Lung (tissue), 12 donors: ENCODE results near the gene BCKDHB. TPM values are rescaled to one million over a fixed set of nuclear protein-coding genes. Genes with fewer than 3 reads are reported as not detected.

Source experiments
- ATAC-seq: fragments of 200-7000 bp; cut with Tn5 transposase; one replicate; pipeline ENCODE4 v1.9.1; 2020; ENCODE audit warnings: moderate number of reproducible peaks; ENCODE audit not compliant: insufficient read depth, low FRiP score
- DNase-seq, 3 donors: peaks; one replicate each; pipeline ENCODE4 v3.0.0-alpha.2; 2013 to 2017
- H3K27ac ChIP-seq, 2 donors: one replicate each; pipeline ENCODE4 v1.5.1; 2013; ENCODE audit warnings: mild to moderate bottlenecking in 2 of 2, moderate library complexity in 2 of 2, control low read depth in 1 of 2, inconsistent platforms in 1 of 2, low read depth in 1 of 2, low read length in 1 of 2
- H3K27me3 ChIP-seq, 3 donors: one replicate each; pipeline ENCODE4 v1.5.1; 2013; ENCODE audit warnings: low read length in 2 of 3; ENCODE audit not compliant: control insufficient read depth in 3 of 3, insufficient read depth in 3 of 3
- H3K36me3 ChIP-seq, 4 donors: one replicate each; pipeline ENCODE4 v1.5.1; 2013; ENCODE audit warnings: low read length in 4 of 4, mild to moderate bottlenecking in 1 of 4, moderate library complexity in 1 of 4; ENCODE audit not compliant: control insufficient read depth in 4 of 4, insufficient read depth in 4 of 4
- H3K4me1 ChIP-seq, 5 donors: one replicate each; pipeline ENCODE4 v1.5.1; 2013; ENCODE audit warnings: low read length in 5 of 5, mild to moderate bottlenecking in 2 of 5, moderate library complexity in 1 of 5; ENCODE audit not compliant: control insufficient read depth in 5 of 5, insufficient read depth in 5 of 5
- H3K4me3 ChIP-seq: one replicate; pipeline ENCODE4 v1.5.1; 2013; ENCODE audit warnings: mild to moderate bottlenecking, control low read depth, moderate library complexity
- H3K9ac ChIP-seq, 2 donors: one replicate each; pipeline ENCODE4 v1.5.1; 2013; ENCODE audit warnings: low read length in 2 of 2, control low read depth in 1 of 2; ENCODE audit not compliant: insufficient read depth in 1 of 2
- H3K9me3 ChIP-seq, 4 donors: one replicate each; pipeline ENCODE4 v1.5.1; 2013; ENCODE audit warnings: low read length in 3 of 4, mild to moderate bottlenecking in 1 of 4, moderate library complexity in 1 of 4; ENCODE audit not compliant: control insufficient read depth in 4 of 4, insufficient read depth in 3 of 4
- whole genome bisulfite sequencing, 2 donors: extraction: QIAGEN DNeasy Blood & Tissue Kit; methylation state at CpG; one replicate each; pipeline ENCODE4 v1.1.7; 2013; 5-methylcytosine and 5-hydroxymethylcytosine counted together
- polyA plus RNA-seq, 2 donors: library from polyadenylated mRNA; stranded (reverse); fragments of 200-250 nt; gene quantifications; one replicate each; pipeline ENCODE4 v1.2.1, GENCODE V29; 2013
- total RNA-seq, 2 donors: library from RNA; depleted of rRNA in 1 of 2; stranded (reverse); fragments of >200 nt in 1 of 2; gene quantifications; one replicate each; pipeline ENCODE4 v1.2.1, GENCODE V29; 2014 to 2021
- TF ChIP-seq, protein P1 (sequence below): IDR thresholded peaks from 2 replicates; pipeline ENCODE4 v1.5.1; 2012; ENCODE audit warnings: mild to moderate bottlenecking; ENCODE audit errors: control extremely low read depth, extremely low read depth
- donor health status: control.
- donor health status: control.
- donor health status: Bipolar disorder and iron deficiency.
- donor health status: healthy.
- donor health status: DM: yes; HTN: yes; CAD: no.

BCKDHB gene
- total and polyA plus RNA-seq, 4 donors: 6.9 to 27.7 (median 15.7) TPM

DNA sequence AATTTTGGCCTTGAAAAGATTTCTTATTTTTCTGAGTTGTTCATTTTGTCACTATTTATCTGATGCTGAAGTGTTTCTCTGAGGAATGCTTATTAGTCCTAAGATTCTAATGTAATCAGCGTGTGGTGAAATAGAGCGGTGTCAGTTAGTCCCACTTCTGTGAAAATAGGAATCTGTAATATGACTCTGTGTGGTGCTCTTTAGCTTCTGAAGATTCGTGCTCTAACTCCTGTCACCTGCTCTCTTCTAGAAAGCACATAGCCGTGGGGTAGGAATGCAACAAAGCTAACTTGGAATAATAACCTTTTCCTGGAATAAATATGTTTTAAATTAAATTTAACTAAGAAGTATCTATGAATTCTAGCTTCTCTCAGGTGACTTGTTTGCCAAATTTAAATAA is 90.4 kb downstream of the BCKDHB start:
- DNase-seq (no peak), ATAC-seq (no peak)
- H3K9me3 ChIP-seq: no peaks in the 10 kb centered on the region
- no peaks in the 10 kb centered on the region for H3K27me3 ChIP-seq
- no peak overlapping the region for H3K27ac ChIP-seq
- no peak overlapping the region for H3K4me3 ChIP-seq
- no peak overlapping the region for H3K9ac ChIP-seq
- WGBS, 2 donors: 72 to 78% methylated on average over 4 of the region's 4 CpGs
- peaks cover 0 to 5% (median 0%) of the 10 kb centered on the region in 5 donors for H3K4me1 ChIP-seq
- TF ChIP-seq, protein P1, sequence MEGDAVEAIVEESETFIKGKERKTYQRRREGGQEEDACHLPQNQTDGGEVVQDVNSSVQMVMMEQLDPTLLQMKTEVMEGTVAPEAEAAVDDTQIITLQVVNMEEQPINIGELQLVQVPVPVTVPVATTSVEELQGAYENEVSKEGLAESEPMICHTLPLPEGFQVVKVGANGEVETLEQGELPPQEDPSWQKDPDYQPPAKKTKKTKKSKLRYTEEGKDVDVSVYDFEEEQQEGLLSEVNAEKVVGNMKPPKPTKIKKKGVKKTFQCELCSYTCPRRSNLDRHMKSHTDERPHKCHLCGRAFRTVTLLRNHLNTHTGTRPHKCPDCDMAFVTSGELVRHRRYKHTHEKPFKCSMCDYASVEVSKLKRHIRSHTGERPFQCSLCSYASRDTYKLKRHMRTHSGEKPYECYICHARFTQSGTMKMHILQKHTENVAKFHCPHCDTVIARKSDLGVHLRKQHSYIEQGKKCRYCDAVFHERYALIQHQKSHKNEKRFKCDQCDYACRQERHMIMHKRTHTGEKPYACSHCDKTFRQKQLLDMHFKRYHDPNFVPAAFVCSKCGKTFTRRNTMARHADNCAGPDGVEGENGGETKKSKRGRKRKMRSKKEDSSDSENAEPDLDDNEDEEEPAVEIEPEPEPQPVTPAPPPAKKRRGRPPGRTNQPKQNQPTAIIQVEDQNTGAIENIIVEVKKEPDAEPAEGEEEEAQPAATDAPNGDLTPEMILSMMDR: no peak
- H3K36me3 ChIP-seq: peaks cover 0 to 2% (median 0%) of the 10 kb centered on the region in 4 donors

DNA sequence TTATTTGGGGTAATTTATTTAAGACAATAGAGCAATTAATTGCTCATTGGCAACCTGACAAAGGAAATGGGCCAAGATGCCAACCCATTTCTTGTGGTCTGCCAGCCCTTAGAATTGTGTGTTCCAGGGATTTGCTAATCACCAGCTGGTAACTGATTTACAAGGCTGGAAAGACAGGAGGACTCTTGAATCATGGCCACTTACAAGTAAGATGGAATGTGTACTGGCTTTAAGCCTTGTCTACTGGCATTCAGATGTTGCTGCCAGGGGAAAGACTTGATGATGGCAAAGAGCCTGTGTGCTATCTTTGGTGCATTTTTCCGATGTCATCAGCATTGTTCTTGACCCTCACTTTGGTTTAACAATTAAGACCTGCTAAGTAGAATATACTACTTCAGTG is 91.0 kb downstream of the BCKDHB start:
- Histone ChIP-seq H3K27ac (peak overlapping the region in 1 of 2 donors; percentile 17), H3K4me3 (no peak overlapping the region), H3K9ac (no peak overlapping the region), H3K9me3 (no peaks in the 10 kb centered on the region), H3K27me3 (no peaks in the 10 kb centered on the region), H3K36me3 (peaks cover 0 to 2% (median 0%) of the 10 kb centered on the region in 4 donors), H3K4me1 (peaks cover 0 to 5% (median 0%) of the 10 kb centered on the region in 5 donors)
- WGBS, 2 donors: 68 to 81% methylated on average over 1 of the region's 1 CpG
- ATAC-seq: peak; percentile 62
- TF ChIP-seq, protein P1: no peak
- DNase-seq: peak; percentile 12 to 42 (median 21)

DNA sequence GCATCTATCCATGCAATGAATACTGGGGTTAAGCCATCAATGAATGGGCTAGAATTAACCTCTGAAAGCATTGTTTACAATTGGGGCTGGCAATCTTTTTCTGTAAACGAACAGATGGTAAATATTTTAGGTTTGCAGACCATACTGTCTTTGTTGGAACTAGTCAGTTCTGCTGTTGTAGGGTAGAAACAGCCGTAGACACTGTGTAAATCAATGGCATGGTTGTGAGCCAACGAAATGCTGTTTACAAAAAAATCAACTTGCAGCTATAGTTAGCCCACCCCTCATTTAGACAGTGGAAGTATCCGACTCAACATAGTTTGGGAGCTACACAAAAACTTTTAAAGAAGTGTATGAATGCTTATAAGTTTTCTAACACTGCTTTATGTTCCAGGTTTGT is 91.5 kb downstream of the BCKDHB start:
- no peak overlapping the region for H3K27ac ChIP-seq
- no peak overlapping the region for H3K4me3 ChIP-seq
- TF ChIP-seq, protein P1: no peak
- 80 to 86% methylated on average over 4 of the region's 4 CpGs for WGBS, 2 donors
- DNase-seq (peak in 2 of 3 donors; percentile 22 to 35), ATAC-seq (no peak)
- no peak overlapping the region for H3K9ac ChIP-seq
- H3K4me1 ChIP-seq: peaks cover 0 to 5% (median 0%) of the 10 kb centered on the region in 5 donors
- no peaks in the 10 kb centered on the region for H3K9me3 ChIP-seq
- H3K36me3 ChIP-seq: peaks cover 0 to 2% (median 0%) of the 10 kb centered on the region in 4 donors
- no peaks in the 10 kb centered on the region for H3K27me3 ChIP-seq

DNA sequence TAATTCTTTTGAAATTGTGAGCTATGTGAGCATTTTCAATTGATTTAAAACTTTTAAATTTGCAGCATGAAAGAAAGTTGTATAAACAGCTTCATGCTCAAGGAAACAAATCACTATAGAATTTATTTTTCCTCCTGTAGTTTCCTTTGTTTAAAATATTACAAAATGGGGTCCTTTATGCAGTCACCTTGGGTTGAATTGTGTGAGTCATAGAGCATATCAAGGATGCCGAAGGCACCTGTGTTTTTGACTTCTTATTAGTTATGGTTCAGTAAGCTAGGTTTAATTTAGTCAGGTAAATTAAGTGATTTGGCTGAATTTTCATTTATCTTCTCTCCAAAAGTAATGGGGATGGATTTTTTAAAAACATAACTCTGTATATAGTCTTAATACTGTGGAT is 96.8 kb downstream of the BCKDHB start:
- Histone ChIP-seq H3K27me3 (no peaks in the 10 kb centered on the region), H3K36me3 (peaks cover 0 to 2% (median 0%) of the 10 kb centered on the region in 4 donors), H3K4me3 (no peak overlapping the region), H3K9ac (no peak overlapping the region), H3K4me1 (peaks cover 0 to 4% (median 0%) of the 10 kb centered on the region in 5 donors), H3K27ac (no peak overlapping the region), H3K9me3 (no peaks in the 10 kb centered on the region)
- no peak for ATAC-seq
- TF ChIP-seq, protein P1: no peak
- 90 to 92% methylated on average over 1 of the region's 1 CpG for WGBS, 2 donors
- DNase-seq: no peak
